Aorta (tissue), 5 donors: ENCODE measurements around the gene HIC2. TPM values are rescaled to one million over a fixed set of nuclear protein-coding genes. Genes with fewer than 3 reads are reported as not detected.
"Not testable (repeated sequence)": the region's sequence is repeated elsewhere in the genome, so short reads cannot be mapped to it uniquely, and the experiment has no call there.

ENCODE experiments used
- ATAC-seq: fragments of 200-7000 bp; cut with Tn5 transposase; one replicate; pipeline ENCODE4 v1.9.1; 2022; ENCODE audit warnings: moderate library complexity; ENCODE audit not compliant: low FRiP score
- DNase-seq, 2 donors: peaks; one replicate each; pipeline ENCODE4 v3.0.0-alpha.2; 2020
- H3K27ac ChIP-seq, 2 donors: one replicate each; pipeline ENCODE4 v1.5.1; 2013; ENCODE audit warnings: low read length in 2 of 2, mild to moderate bottlenecking in 2 of 2, moderate library complexity in 2 of 2, control low read depth in 1 of 2, inconsistent platforms in 1 of 2, low read depth in 1 of 2
- H3K27me3 ChIP-seq, 2 donors: one replicate each; pipeline ENCODE4 v1.6.1; 2013; ENCODE audit warnings: control low read depth in 1 of 2, low read length in 1 of 2, mild to moderate bottlenecking in 1 of 2, moderate library complexity in 1 of 2; ENCODE audit not compliant: insufficient read depth in 2 of 2, control insufficient read depth in 1 of 2
- H3K36me3 ChIP-seq, 2 donors: one replicate each; pipeline ENCODE4 v1.6.1; 2013; ENCODE audit warnings: control low read depth in 1 of 2, low read length in 1 of 2, mild to moderate bottlenecking in 1 of 2; ENCODE audit not compliant: insufficient read depth in 2 of 2, control insufficient read depth in 1 of 2
- H3K4me1 ChIP-seq, 2 donors: one replicate each; pipeline ENCODE4 v1.6.1; 2013; ENCODE audit warnings: low read length in 2 of 2, control low read depth in 1 of 2, mild to moderate bottlenecking in 1 of 2, moderate library complexity in 1 of 2; ENCODE audit not compliant: insufficient read depth in 2 of 2, control insufficient read depth in 1 of 2
- H3K4me3 ChIP-seq, 2 donors: one replicate each; pipeline ENCODE4 v1.5.1; 2013; ENCODE audit warnings: low read length in 2 of 2, control low read depth in 1 of 2, mild to moderate bottlenecking in 1 of 2
- H3K9me3 ChIP-seq: one replicate; pipeline ENCODE4 v1.6.1; 2013; ENCODE audit warnings: mild to moderate bottlenecking, low read length; ENCODE audit not compliant: control insufficient read depth
- WGBS, 2 donors: extraction: QIAGEN DNeasy Blood & Tissue Kit; methylation state at CpG; one replicate each; pipeline ENCODE4 v1.1.7; 2013; 5-methylcytosine and 5-hydroxymethylcytosine counted together
- intact Hi-C, 2 donors: fragments of 100-400 bp; cut with DNase I; formaldehyde crosslinking; loops; one replicate each; pipeline versions ENCODE4 v1.14.2 to v1.15.0; 2022
- long read RNA-seq, 2 donors: library from polyadenylated mRNA; unstranded; transcript quantifications; one replicate each; pipeline ENCODE4 v2.0.0, GENCODE V29; 2020 to 2021
- polyA plus RNA-seq, 2 donors: library from polyadenylated mRNA; stranded (reverse); fragments of 200-250 nt; gene quantifications; one replicate each; pipeline ENCODE4 v1.2.3, GENCODE V29; 2013
- total RNA-seq, 2 donors: library from RNA; stranded (reverse); fragmentation: NEBNext Ultra II Directional; extraction: Animal tissue kit (Norgen Biotek cat#: 25700); gene quantifications; one replicate each; pipeline ENCODE4 v1.2.1, GENCODE V29; 2021
- donor health status: healthy with polysubstance abuse.
- donor health status: Bipolar disorder and iron deficiency.
- donor health status: DM: no; HTN: no; CAD: no.
- donor health status: DM: no; HTN: no; CAD: no.
- donor health status: DM: yes; HTN: yes; CAD: no.

HIC2 gene, protein sequence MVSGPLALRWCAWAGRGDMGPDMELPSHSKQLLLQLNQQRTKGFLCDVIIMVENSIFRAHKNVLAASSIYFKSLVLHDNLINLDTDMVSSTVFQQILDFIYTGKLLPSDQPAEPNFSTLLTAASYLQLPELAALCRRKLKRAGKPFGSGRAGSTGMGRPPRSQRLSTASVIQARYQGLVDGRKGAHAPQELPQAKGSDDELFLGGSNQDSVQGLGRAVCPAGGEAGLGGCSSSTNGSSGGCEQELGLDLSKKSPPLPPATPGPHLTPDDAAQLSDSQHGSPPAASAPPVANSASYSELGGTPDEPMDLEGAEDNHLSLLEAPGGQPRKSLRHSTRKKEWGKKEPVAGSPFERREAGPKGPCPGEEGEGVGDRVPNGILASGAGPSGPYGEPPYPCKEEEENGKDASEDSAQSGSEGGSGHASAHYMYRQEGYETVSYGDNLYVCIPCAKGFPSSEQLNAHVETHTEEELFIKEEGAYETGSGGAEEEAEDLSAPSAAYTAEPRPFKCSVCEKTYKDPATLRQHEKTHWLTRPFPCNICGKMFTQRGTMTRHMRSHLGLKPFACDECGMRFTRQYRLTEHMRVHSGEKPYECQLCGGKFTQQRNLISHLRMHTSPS
- 1 to 10 TPM; 4.7 to 5.4 TPM for total RNA-seq
- polyA plus RNA-seq = 1 to 10 TPM in 1 of 2 donors, under 1 TPM in 1; 0.38 to 1.1 TPM
- long read RNA-seq, donor 1, partial matches to known transcripts = 0 of 29 reads
- long read RNA-seq, donor 1, other reads (novel, unspliced or antisense) = 29 of 29 reads
- long read RNA-seq, donor 2, partial matches to known transcripts = 0 of 7 reads
- long read RNA-seq, donor 2, other reads (novel, unspliced or antisense) = 7 of 7 reads

DNA sequence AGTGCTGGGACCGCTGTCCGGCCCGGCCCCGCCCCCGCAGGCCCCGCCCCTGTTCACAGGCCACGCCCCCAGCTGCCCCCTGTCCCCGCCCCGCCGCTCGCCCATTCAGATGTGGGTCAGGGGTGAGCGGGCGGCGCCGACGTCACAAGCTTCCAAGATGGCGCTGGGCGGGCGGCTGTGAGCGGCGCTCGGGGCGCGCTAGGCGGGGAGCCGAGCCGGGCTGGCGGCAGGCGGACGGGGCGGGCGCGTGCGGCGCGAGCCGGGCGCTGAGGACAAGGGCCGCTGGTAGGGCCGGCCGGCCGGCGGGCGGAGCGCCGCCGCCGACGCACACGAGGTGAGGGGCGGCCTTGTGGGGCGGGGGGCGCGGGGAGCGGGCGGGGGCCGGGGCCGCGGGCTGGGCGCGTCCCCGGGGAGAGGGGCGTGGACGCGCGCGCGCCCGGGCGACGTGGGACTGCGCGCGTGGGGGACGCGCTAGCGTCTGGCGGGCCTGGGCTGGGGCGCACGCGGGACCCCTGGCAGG lies at the start of gene HIC2:
Gene HIC2, plus strand, starts transcription at position 145 of the 520 bp plus-strand sequence. CDS start 25,461 bp downstream, outside the sequence.
- H3K9me3 ChIP-seq, intact Hi-C loops, H3K27ac ChIP-seq, H3K27me3 ChIP-seq, H3K4me1 ChIP-seq, H3K36me3 ChIP-seq: not testable (repeated sequence)
- peak within 1 kb of the TSS; percentile 54 to 59 for H3K4me3 ChIP-seq
- ATAC-seq (peak; percentile 97), DNase-seq (peak in 1 of 2 donors; percentile 55)
- 0 to 1% methylated on average over 5 to 45 of the region's 81 CpGs for WGBS, 2 donors

DNA sequence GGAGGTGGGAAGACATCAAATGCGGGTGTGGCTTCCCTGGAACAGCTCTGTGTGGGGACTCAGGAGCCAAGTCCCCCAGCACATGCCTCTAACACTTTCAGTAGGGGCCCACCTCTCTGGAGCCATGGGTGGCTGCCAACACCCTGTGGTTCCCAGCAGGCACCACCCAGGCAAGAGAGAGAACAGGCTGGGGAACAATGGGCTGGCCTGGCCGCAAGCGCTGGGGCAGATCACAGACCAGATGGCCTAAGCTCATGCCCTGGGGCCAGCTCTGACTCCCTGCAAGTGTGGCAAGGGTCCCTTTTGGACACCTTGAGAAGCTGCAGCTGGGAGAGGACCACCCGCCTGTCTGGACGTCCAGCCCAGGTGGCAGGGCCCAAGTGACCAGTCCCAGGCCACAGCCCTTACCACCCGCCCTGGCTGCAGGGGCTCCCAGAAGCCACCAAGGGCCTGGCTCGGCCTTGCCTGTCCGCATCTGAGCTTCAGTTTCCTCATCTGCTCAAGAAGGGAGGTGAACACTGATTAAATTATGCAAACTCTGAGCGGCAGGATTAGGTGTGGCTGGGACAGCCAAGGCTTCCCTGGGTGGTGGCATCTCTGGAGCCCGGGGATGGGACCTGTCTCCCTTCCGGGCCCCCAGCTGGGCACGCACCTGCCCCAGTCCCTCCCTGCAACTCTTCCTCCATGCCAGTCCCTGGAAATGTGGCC lies 48.4 kb upstream of the HIC2 start:
- DNase-seq, H3K27me3 ChIP-seq, H3K9me3 ChIP-seq, H3K4me3 ChIP-seq, ATAC-seq, intact Hi-C loops, H3K36me3 ChIP-seq, H3K27ac ChIP-seq, H3K4me1 ChIP-seq: not testable (repeated sequence)
- WGBS, 2 donors = 84 to 87% methylated on average over 3 to 4 of the region's 12 CpGs

DNA sequence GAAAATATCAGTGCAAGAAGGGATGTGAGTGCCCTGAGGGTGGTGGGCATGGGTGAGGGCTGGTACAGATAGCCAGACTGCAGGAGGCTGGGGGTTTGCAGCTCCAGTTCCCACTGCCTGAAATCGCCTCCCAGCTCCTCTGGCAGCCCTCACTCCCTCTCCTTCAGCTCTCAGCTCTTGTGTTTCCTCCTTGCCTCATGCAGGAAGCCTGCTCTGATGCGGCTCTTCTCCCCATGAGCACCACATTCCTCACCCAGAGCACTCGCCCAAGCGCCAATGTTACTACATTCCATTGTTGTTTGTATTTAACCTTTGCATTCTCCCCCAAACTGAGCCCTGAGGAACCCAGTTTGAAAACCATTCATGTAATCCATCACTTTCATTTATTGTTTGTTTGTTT lies 41.3 kb upstream of the HIC2 start:
- H3K27ac ChIP-seq, H3K27me3 ChIP-seq, H3K4me3 ChIP-seq, DNase-seq, H3K9me3 ChIP-seq, H3K4me1 ChIP-seq, intact Hi-C loops, ATAC-seq, H3K36me3 ChIP-seq: not testable (repeated sequence)
- WGBS, 2 donors = no CpG with 5 or more reads among the region's 4 CpGs

DNA sequence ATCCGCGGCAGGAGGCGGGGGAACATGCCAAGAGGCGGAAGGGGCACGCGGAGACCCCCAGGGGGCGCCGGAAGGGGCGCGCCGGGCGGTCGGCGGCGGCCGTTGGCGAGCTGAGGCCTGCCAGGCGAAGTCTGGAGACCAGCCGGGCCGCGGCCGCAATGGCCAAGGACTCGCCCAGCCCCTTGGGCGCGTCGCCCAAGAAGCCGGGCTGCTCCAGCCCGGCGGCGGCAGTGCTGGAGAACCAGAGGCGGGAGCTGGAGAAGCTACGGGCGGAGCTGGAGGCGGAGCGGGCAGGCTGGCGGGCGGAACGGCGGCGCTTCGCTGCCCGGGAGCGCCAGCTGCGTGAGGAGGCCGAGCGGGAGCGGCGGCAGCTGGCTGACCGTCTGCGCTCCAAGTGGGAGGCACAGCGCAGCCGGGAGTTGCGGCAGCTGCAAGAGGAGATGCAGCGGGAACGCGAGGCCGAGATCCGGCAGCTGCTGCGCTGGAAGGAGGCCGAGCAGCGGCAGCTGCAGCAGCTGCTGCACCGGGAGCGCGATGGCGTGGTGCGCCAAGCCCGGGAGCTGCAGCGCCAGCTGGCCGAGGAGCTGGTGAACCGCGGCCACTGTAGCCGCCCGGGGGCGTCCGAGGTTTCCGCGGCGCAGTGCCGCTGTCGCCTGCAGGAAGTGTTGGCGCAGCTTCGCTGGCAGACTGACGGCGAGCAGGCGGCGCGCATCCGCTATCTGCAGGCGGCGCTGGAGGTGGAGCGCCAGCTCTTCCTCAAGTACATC lies 33.3 kb upstream of the HIC2 start, which contains the start of gene RIMBP3B:
Gene RIMBP3B, plus strand, starts transcription at position 51 of the 767 bp plus-strand sequence. Its CDS starts 108 bp downstream, at position 159.
- H3K27me3 ChIP-seq, intact Hi-C loops, H3K27ac ChIP-seq, H3K4me3 ChIP-seq, DNase-seq, H3K36me3 ChIP-seq, H3K9me3 ChIP-seq, H3K4me1 ChIP-seq: not testable (repeated sequence)
- no CpG with 5 or more reads among the region's 91 CpGs for WGBS, 2 donors
- peak; percentile 85 for ATAC-seq

DNA sequence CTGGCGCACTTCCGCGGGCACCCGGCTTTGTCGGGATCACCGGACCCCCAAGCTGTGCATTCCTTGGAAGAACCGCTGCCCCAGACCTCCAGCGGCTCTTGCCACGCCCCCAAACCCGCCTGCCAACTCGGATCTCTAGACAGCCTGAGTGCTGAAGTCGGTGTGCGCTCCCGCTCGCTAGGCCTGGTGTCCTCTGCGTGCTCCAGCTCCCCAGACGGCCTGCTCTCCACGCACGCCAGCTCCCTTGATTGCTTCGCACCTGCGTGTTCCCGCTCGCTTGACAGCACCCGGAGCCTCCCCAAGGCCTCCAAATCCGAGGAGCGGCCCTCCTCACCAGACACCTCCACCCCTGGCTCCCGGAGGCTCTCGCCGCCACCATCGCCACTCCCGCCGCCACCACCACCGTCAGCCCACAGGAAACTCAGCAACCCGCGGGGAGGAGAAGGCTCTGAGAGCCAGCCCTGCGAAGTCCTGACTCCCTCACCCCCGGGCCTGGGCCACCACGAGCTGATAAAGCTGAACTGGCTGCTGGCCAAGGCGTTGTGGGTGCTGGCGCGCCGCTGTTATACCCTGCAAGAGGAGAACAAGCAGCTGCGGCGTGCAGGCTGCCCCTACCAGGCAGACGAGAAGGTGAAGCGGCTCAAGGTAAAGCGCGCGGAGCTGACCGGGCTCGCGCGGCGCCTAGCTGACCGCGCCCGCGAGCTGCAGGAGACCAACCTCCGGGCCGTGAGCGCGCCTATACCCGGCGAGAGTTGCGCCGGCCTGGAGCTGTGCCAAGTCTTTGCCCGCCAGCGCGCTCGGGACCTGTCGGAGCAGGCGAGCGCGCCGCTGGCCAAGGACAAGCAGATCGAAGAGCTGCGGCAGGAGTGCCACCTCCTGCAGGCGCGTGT lies 32.5 kb upstream of the HIC2 start:
- H3K36me3 ChIP-seq, H3K9me3 ChIP-seq, H3K27ac ChIP-seq, H3K4me1 ChIP-seq, intact Hi-C loops, H3K27me3 ChIP-seq, H3K4me3 ChIP-seq, DNase-seq: not testable (repeated sequence)
- no CpG with 5 or more reads among the region's 79 CpGs for WGBS, 2 donors
- peak; percentile 72 for ATAC-seq

DNA sequence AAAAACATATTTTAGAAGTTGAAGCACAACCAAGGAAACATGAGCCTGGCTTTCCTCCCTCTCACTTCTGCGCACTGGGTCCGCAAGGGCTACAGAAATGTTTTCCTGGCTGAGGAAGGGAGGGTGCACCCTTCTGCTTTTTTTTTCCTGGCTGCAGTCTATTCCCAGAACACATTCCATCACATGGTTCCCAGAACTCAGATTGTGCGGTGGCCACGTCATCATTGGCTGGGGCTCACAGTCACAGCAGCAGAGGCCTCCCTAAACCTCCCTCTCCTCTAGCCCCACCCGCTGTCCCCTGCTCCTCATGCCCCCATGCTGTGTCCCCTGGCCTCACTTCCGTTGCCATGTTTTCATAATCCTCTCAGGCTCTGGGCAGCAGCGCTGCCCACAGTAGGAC lies 27.7 kb upstream of the HIC2 start:
- not testable (repeated sequence) for H3K36me3 ChIP-seq
- ATAC-seq = peak; percentile 84

DNA sequence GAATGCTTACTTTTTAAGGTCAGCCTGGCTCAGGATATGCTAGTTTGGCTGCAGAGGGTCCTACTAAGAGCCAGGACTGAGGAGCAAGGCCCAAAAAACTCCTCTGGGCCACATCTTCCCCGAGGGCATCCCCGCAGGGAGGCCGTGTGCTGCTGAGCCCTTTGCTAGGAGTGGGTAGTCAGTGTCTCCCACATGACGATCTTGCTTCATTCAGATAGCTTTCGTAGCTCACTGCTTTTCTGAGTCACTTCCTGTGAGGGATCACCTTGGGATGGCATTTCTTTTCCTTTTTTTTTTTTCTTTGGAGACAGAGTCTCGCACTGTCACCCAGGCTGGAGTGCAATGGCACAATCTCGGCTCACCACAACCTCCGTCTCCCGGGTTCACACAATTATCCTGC lies 27.2 kb upstream of the HIC2 start:
- WGBS, 2 donors = no CpG with 5 or more reads among the region's 9 CpGs
- H3K4me3 ChIP-seq, H3K4me1 ChIP-seq, H3K9me3 ChIP-seq, H3K27ac ChIP-seq, intact Hi-C loops, H3K27me3 ChIP-seq, ATAC-seq, H3K36me3 ChIP-seq, DNase-seq: not testable (repeated sequence)

More for the DNA sequence above, 27.7 kb upstream of the HIC2 start:
- H3K4me1 ChIP-seq, intact Hi-C loops, H3K27ac ChIP-seq, H3K27me3 ChIP-seq, H3K4me3 ChIP-seq, DNase-seq, H3K9me3 ChIP-seq: not testable (repeated sequence)
- no CpG with 5 or more reads among the region's 7 CpGs for WGBS, 2 donors
